ENCODE measurements around the gene MAP3K6.
A peak's percentile ranks its signal among the peaks of the same experiment; 100 is the strongest.

MAP3K6 gene

DNA sequence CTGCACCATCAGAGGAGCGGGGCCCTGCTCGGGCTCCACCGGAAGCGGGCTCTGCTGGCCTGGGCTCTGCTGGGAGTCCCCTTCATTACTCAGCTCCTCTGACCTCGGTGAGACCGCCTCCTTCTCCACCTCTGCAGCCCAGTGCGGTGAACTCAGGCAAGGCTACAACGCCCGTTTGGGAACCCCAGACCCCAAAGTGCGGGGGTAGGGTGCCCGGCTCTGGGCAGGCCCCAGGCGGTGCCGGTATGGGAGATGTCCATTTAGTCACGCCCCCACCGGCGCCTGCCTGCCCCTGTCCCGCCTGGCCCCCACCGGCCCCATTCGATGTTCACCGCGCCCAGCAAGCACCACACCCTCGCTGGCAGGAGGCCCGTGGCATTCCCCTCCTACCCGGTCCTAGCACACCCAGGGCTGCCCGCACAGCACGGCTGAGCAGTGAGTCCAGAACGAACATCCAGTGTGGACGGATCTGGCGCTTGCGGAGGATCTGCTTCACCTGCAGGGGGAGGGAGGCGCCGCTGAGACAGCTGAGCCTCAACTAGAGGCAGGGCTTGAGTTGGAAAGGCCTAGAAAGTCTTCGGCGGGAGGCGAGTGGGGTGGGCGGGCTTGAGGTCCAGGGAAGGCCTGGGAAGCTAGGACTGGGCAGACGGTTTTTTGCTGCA is 10.0 kb downstream of the MAP3K6 start:
- peak in 1 of 2 donors; percentile 20 for DNase-seq (ENCODE audit: extremely low read depth in 1 of 2, low read depth in 1 of 2)

DNA sequence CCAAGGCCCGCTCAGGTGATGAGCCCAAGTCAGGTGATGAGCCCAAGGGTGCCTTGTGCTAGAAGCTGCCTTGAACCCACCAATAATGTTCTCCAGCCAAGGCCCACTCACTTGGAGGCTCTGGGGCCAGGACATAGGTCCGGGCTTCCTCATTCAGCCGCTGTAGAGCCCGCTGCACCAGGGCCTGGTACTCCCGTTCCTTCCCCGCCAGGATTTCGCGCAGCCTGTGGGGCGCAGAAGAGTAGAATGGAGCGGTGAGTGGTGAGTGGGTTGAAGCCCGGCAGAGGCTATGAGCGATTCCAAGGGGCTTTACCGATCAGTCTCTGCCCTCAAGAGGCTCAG is 10.5 kb downstream of the MAP3K6 start:
- DNase-seq (ENCODE audit: extremely low read depth in 1 of 2, low read depth in 1 of 2), result no peak

DNA sequence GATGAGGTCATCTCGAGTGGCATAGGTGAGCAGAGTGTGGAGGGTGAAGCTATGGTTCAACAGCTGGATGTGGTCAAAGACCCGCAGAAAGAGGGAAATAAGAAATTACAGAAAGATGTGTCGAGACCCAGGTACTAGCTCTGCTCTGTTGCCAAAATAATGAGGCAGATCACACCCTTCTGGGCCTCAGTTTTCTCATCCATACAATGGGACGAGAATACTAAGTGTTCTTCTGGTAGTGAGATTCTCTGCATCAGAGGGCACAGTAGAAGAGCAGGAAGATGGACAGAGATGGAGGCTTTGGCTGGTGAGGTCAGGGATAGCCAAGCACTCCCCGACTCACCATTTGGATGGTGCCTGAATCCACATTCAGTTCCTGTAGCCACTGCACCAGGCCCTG is 11.1 kb downstream of the MAP3K6 start:
- DNase-seq (ENCODE audit: extremely low read depth in 1 of 2, low read depth in 1 of 2), result no peak

DNA sequence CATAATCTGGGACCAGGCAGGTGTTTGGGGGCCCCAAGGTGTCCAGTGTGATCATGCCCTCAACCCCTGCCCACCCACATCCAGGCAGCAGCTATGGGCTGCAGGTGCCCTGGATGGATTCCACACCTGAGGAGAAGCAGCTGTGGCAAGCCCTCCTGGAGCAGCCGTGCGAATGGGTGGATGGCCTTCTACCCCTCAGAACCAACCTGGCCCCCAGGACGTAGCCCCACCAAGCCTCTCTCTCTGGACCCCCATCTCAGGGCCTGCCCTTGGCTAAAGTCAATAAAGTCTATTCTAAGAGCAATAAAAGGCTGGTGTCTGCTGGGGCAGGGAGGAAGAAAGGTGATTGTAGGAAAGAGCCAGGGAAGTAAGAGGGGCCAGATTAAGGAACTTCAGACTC is 13.1 kb downstream of the MAP3K6 start:
- DNase-seq (ENCODE audit: extremely low read depth in 1 of 2, low read depth in 1 of 2), result no peak

DNA sequence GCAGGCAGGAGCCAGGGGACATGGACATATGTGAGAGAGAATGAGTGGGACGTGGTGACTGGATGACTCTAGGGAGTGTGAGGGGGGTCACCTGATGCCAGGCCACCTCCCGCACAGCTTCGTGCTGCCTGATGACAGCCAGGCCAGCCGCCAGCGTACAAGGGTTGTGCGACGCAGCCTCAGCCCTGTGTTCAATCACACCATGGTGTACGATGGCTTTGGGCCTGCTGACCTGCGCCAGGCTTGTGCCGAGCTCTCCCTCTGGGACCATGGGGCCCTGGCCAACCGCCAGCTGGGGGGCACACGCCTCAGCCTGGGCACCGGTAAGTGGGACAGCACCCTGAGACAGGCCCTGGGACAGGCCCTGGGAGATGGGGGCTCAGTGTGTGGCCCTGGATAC is 13.6 kb downstream of the MAP3K6 start:
- no peak for DNase-seq (ENCODE audit: extremely low read depth in 1 of 2, low read depth in 1 of 2)

DNA sequence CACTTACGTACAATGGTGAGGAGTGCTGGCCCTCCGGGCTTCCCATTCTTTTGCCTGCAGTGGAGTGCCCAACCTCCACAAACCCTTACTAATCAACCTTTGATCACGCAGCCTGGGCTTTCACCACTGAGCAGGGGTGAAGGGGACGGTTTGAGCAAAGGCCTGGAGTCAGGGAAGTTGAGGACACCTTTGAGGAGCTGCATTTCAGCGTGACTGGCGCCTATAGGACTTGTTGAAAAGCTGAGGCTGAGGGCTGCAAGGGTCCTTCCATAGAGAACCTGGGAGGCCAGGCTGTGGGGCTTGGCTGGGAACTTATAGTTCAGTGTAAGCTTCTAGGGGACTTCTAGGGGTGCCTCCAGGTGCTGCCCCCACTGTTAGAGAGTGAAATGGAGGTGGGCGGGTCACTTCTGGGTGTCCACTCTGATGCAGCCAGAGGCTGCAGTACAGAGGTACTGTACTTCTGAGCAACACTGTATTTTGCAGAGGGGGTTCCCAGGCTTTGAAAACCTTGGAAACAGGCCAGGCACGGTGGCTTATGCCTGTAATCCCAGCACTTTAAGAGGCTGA is 15.1 kb downstream of the MAP3K6 start:
- DNase-seq (ENCODE audit: extremely low read depth in 1 of 2, low read depth in 1 of 2), result no peak

DNA sequence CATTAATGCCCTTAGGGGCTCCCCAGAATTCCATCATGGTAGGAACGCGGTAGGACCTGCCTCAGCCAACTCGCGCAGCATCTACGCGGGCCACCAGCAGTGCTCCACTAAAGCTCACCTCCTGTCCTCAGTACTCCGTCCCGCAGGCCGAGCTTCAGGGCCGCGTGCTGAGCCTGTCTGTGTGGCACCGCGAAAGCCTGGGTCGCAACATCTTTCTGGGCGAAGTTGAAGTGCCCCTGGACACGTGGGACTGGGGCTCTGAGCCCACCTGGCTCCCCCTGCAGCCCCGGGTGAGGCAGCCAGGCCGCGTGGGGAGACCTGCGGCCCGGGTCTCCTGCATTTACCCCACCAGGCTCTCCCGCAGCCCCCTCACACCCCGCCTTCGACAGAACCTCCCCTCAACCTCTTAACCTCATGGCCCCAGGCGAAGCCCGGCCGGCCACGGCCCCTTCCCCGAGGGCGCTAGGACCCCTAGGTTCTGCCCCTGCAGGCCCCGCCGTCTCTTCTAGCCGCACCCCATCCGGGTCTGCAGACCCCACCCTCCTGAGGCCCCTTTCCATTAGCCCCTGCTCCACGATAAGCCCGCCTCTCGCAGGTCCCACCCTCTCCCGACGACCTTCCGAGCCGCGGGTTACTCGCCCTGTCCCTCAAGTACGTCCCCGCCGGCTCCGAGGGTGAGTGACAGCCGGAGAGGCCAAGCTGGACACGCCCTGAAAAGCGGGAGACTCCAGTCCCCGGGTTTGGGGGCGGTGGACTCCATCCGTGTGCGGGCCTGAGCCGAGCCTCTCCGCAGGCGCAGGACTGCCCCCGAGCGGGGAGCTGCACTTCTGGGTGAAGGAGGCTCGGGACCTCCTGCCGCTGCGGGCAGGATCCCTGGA is 15.9 kb downstream of the MAP3K6 start:
- no peak for DNase-seq (ENCODE audit: extremely low read depth in 1 of 2, low read depth in 1 of 2)

DNA sequence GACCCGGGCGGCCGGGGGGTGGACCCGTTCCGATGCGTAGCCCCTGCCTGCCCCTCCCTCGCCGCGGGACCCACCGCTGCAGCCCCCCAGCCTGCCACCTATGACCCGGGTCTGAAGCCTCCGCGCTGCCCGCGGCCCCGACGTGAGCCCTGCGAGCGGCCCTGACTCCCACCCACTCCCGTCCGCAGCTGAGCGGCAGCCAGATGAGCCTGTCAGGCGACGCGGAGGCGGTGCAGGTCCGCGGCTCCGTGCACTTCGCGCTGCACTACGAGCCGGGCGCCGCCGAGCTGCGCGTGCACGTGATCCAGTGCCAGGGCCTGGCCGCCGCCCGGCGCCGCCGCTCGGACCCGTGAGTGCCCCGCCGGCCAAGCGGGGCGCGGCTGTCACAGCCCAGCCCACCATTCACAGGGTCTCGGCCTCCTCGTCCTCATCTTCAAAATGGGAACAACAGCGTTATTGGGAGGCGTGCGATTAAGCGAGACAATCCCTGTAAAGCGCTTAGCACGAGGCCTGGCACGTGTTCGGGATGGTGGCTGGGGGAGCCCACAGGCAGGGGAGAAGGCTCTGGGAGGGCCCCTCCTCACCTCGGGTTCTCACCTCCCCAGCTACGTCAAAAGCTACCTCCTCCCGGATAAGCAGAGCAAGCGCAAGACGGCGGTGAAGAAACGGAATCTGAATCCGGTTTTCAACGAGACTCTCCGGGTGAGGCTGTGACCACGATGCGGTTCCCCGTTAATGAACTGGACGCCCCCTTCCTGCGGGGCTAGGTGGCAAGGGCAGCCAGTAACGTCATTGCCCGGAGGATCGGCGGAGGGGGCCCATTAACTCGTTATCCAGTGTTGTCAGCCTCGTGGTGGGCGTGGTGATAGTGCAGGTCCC is 16.7 kb downstream of the MAP3K6 start:
- no peak for DNase-seq (ENCODE audit: extremely low read depth in 1 of 2, low read depth in 1 of 2)

DNA sequence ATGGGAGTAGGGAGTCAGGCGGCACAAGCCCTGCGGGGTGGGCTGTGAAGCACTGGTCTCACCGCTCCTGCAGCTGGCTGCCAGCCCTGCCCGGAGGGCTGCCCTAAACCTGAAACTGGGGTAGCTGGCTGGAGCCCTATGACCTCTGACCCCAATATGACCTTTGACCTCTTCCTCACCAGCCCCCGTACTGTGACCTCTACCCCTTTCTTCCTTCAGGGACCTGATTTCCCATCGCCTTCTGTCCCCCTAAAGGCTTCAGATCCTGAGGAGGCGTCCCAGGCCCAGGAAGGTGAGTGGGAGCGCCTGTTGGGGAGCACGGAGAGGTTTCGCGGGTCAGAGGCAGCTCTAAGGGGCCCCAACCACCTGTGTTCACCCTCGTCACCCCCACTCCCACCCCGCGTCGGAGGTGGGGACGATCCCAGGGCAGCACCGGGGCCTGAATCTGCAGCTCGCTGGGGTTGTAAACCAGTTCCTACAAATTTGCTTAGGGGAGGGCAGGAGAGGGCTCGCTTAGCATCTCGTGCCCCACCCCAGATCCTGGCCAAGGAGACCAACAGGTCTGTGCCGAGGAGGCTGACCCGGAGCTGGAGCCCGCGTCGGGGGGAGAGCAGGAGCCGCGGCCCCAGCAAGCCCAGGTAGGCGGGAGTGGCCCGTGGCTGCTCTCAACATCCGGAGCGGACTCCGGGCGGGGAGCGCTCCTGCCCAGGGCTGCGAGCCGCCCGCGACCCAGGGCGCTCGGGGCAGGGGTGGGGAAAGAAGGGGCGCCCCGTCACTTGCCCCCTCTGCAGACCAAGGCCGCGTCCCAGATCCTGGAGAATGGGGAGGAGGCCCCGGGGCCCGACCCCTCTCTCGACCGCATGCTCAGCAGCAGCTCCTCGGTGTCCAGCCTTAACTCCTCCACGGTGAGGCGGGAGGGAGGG is 17.6 kb downstream of the MAP3K6 start:
- no peak for DNase-seq (ENCODE audit: extremely low read depth in 1 of 2, low read depth in 1 of 2)

DNA sequence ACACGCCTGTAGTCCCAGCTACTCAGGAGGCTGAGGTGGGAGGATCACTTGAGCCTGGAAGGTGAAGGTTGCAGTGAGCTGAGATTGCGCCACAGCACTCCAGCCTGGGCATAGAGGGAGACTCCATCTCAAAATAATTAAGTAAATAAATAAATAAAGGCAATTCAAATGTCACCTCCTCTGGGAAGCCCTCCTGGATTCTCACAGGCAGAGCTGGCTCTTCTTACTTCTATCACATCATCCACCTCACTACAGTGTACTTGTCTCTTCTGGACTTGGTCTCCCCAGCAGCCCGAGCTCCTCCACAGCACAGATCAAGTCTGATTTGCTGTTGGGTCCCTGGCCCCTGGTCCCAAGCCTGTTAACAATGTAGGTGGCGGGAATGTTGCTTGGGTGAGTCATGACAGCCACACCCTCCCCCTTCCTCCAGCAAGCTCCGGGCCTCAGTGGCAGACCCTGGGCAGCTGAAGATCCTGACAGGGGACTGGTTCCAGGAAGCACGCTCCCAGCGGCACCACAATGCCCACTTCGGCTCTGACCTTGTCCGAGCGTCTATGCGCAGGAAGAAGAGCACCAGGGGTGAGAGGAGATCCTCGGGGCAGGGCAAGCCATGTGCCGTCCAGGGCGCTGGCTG is 19.7 kb downstream of the MAP3K6 start:
- DNase-seq (ENCODE audit: extremely low read depth in 1 of 2, low read depth in 1 of 2), result no peak

DNA sequence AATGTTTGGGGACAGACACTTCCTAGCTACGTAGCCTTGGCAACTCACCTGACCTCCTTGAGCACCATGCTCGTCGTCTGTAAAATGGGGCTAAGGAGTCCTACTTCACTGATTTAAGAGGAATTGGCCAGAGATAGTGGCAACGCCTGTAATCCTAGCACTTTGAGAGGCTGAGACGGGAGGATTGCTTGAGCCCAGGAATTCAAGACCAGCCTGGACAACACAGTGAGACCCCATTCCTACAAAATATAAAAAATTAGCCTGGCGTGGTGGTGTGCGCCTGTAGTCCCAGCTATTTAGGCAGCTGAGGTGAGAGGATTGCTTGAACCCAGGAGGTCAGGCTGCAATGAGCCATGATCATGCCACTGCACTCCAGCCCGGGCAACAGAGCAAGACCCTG is 20.4 kb downstream of the MAP3K6 start:
- DNase-seq (ENCODE audit: extremely low read depth in 1 of 2, low read depth in 1 of 2), result no peak

DNA sequence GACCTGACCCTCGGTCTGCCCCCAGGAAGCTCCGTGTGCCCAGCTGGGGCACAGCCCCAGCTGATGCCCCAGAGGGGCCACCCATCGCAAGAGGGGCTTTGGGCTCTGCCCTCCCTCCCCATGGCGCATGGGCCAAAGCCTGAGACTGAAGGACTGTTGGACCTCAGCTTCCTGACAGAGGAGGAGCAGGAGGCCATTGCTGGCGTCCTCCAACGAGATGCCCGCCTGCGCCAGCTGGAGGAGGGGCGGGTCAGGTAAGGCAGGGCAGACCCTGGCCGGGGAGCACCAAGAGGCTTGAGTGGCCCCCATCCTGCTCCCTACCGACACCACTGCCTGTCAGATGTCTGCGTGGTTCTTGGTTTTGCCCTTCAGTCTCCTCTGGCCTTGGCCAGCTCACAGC is 21.5 kb downstream of the MAP3K6 start:
- DNase-seq (ENCODE audit: extremely low read depth in 1 of 2, low read depth in 1 of 2), result no peak

DNA sequence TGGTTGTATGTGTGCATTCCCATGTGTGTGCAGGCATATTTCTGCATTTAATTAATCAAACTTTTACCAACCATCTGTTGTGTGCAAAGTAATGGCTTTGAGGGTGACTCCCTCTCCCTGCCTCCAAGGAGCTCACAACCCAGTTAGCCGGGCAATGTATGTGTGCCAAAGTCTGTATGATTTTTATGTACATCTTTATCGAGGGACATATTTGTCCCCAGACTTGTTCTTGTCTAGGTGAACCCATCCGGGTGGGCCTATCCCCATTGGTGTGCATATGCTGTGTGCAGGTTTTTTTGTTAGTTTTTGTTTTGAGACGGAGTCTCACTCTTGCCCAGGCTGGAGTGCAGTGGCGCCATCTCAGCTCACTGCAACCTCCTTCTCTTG is 23.1 kb downstream of the MAP3K6 start:
- no peak for DNase-seq (ENCODE audit: extremely low read depth in 1 of 2, low read depth in 1 of 2)

DNA sequence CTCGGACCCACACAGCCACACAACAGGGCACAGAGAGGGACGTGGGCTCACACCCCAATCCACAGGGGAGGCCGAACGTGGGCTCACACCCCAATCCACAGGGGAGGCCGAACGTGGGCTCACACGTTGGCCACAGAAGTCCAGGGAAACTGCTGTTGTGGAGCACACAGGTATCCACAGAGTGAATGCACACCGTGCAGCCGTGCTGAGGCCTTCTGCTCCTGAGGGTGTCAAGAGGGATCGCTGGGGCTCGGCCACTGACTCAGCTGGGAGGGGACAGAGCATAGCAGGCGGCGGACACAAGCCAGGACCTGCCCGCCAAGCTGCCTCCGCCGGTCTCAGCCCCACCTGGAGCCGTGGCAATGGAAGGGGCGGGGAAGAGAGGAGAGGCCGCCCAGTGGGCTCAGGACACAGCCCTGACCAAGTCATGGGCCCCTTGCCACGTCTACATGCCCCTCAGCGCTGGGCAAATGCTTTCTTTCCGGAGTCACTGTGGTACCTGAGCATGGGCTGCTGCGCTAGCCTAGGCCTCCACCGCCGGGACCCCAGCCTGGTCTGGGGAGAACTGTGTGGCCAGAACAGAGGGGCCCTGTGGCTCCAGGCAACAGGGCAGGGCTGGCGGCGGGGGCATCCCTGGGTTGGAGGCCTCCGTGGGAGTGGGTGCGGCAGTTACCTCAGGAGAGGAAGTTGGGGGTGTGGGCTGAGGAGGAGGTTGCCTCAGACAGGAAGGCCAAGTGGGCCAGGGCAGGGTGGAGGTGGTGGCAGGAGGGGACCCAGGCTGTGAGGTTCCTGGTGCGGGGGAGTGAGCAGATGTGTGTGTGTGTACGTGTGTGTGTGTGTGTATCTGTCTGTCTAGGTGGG is 23.8 kb downstream of the MAP3K6 start:
- DNase-seq (ENCODE audit: extremely low read depth in 1 of 2, low read depth in 1 of 2), result peak; percentile 44 to 58

DNA sequence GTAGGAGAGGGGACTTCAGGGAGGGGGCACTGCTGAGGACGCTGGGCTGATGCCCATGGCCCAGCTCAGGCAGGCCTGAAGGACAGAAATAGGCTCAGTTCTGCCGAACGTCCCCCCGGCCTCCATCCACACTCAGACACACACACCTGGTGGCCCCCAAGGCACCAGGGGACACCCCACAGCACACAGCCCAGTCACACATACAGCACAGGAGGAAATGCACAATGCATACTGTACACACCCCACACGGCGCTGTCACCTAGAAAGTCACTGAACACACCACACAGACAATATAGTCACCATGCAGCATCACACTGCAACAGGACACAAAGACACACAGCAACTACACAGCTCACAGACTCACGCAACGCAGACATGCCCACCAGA is 24.4 kb downstream of the MAP3K6 start:
- DNase-seq (ENCODE audit: extremely low read depth in 1 of 2, low read depth in 1 of 2), result no peak

DNA sequence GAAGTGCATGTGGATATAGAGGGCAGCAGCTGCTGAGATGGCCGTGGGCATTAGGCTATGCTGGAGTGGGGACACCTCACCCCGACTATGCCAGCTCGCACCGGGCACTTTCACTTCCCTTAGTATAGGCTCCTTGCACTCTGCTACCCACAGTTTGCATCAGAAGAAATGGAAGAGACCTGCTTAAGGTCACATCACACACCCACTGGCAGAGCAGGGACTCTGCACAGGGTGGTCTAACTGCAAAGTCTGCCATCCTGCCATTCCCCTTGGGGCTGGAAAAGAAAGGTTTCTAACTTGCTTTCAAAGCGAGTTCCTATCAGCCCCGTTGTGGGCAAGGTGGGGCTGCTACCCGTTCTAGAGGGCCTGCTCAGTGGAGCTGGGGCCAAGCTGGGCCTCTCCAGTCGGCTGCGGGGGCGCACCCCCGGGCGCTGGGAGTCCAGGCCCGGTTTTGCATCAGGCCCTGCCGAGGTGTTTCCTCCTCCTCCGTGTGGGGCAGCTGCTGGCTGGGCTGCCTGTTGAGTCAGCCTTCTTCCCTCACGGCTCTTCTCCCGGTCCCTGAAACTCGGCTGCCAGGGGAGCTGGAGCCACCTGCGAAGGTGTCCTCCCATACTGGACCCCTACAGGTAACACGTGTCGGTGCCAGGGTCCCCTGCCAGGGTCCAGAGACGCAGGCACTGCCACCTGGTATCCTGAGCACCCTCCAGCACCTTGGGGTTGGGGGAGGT is 25.1 kb downstream of the MAP3K6 start, which contains the start of gene SYTL1:
Gene SYTL1, plus strand, starts transcription at position 498 of the 728 bp plus-strand sequence. CDS start 3,313 bp downstream, outside the sequence.
- peak; percentile 21 to 49 for DNase-seq (ENCODE audit: extremely low read depth in 1 of 2, low read depth in 1 of 2)

DNA sequence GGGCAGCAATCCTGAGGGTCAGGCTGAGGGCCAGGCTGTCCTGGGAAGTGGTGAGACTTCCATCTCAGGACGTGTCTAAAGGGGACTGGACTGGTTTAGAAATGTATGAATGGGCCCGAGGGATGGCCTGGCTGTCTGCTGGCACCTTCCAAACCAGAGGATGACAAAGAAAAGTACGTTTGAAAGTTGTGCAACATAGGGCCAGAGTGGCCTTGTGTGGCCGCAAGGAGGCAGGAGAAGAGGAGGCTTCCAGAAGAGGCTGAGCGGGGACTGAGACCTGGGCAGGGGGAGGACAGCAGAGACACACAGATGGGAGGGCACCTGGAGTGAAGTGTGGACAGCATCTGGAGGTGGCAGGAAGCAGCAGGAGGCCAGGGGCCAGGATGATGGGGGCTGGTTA is 27.5 kb downstream of the MAP3K6 start:
- no peak for DNase-seq (ENCODE audit: extremely low read depth in 1 of 2, low read depth in 1 of 2)

DNA sequence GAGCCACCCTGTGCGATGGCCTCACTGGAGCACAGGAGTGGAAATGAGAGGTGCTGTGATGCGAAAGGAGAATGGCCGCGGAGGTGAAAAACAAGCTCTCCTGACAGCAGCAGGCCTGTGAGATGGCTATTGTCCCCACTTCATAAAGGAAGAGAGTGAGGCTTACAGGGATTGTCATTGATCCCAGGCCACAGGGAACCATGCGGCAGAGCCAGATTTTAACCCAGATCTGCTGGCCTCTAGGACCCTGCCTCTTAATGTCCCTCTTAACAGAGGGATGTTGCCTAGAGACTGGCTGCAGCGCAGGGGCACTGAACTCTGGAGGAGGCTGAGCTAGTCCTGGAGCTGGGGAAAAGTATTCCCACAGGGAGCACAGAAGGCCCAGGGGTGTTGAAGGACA is 28.0 kb downstream of the MAP3K6 start:
- DNase-seq (ENCODE audit: extremely low read depth in 1 of 2, low read depth in 1 of 2), result no peak
